ENCODE results near the gene ASXL2.
A peak's percentile ranks its signal among the peaks of the same experiment; 100 is the strongest.
"Not testable (repeated sequence)": the region's sequence is repeated elsewhere in the genome, so short reads cannot be mapped to it uniquely, and the experiment has no call there.

Gene ASXL2

GRCh38 chr2:25878361-25879132 lies at the start of gene ASXL2:
TSS of gene ASXL2 (minus strand) at chr2:25878487. CDS start at chr2:25878222, 265 bp downstream.
- peak; percentile 96 for DNase-seq

DNA sequence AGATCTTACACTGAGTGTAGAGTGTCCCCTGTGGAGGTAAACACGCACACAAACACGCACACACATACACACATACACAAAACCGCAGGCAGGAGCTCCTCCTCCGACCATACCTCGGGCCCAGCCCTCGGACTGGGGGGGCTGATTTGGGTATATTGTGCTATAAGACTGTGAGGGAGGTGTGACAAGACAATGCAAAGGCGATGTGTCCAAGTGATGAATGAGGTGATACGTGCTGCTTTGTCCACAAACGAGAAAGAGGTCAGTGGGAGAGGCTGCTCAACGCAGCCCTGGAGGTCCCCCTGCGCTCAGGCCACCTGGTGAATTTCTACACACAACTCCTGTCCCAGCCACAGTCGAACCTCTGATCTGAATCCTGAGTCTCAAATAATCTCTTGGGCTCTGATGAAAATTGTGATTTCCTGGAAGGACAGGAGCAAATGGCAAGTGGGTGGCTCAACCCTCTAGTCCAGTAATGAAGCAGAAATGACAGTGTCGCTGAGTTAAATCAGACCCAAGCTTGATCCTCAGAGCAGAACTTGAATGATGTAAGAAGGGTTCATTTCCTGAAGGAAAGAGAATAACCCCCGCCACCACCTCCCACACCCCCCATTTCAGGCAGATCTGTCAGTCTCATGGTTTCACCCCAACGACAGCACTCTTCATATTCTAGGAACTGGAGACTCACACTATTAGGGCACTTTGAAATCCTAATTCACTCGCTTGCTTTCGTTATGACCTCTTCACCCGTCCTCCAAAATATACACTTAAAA lies 48.9 kb upstream of the ASXL2 start:
- DNase-seq, result no peak

GRCh38 chr2:25922501-25922900 lies 44.2 kb upstream of the ASXL2 start:
- no peak for DNase-seq

GRCh38 chr2:25920786-25921415 lies 42.6 kb upstream of the ASXL2 start:
- no peak for DNase-seq

DNA sequence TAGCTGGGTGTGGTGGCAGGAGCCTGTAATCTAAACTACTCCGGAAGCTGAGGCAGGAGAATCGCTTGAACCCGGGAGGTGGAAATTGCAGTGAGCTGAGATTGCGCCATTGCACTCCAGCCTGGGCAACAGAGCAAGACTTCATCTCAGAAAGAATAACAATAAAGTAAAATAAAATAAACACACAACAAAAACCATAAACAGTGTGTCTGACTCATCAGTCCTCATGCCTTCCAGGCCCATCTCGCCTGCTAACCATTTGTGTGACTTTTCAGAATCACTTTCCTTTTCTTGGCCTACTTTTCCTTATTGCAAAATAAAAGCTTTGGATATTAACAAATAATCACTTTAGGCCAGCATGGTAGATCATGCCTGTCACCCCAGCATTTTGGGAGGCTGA lies 42.0 kb upstream of the ASXL2 start:
- DNase-seq, result no peak

- DNase-seq, result no peak
These were observed 39.5 kb upstream of the ASXL2 start for GRCh38 chr2:25917832-25918231.

DNA sequence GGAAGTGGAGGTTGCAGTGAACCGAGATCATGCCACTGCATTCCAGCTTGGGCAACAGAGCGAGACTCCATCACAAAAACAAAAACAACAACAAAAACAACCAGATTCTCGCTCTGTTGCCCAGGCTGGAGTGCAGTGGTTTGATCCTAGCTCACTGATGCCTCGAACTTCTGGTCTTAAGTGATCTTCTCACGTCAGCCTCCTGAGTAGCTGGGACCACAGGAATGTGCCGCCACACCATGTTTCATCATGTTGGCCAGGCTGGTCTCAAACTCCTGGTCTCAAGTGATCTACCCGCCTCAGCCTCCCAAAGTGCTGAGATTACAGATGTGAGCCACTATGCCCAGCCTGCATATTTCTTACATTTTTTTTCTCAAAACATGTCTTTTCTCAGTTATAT lies 39.1 kb upstream of the ASXL2 start:
- not testable (repeated sequence) for DNase-seq

- DNase-seq, result peak; percentile 30
These were observed 37.9 kb upstream of the ASXL2 start for GRCh38 chr2:25915944-25916772.

GRCh38 chr2:25915411-25915810 lies 37.1 kb upstream of the ASXL2 start:
- DNase-seq, result not testable (repeated sequence)

GRCh38 chr2:25913696-25913973 lies 35.3 kb upstream of the ASXL2 start:
- DNase-seq, result not testable (repeated sequence)

- DNase-seq, result no peak
These were observed 34.8 kb upstream of the ASXL2 start for GRCh38 chr2:25912851-25913695.

- not testable (repeated sequence) for DNase-seq
These were observed 31.3 kb upstream of the ASXL2 start for GRCh38 chr2:25909574-25909973.

- no peak for DNase-seq
These were observed 26.8 kb upstream of the ASXL2 start for GRCh38 chr2:25905126-25905525.

GRCh38 chr2:25903216-25903776 lies 25.0 kb upstream of the ASXL2 start:
- no peak for DNase-seq

DNA sequence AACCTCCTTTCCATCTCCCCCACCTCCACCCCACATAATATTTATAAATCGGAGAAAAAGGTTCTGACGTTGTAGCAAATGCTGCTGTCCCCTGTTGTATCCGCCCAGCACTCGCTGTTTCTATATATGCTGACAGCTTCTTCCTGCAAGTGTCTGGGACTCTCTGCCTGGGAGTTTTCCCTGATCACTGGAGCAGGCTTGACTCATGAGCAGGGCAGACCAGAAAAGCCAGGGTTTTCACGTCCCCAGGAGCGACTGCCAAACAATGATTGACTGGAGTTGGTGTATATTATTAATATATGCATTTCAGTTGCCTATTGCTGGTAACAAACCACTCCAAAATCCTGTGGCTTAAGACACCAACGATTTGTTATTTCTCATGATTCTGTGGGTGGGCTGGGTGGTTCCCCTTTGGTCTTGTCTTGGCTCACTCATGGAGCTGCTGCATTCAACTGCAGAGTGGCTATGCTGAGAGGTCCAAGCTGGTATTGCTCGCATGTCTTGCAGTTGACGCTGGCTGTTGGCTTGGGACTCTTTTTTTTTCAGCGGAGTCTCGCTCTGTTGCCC lies 21.2 kb upstream of the ASXL2 start:
- DNase-seq, result no peak

DNA sequence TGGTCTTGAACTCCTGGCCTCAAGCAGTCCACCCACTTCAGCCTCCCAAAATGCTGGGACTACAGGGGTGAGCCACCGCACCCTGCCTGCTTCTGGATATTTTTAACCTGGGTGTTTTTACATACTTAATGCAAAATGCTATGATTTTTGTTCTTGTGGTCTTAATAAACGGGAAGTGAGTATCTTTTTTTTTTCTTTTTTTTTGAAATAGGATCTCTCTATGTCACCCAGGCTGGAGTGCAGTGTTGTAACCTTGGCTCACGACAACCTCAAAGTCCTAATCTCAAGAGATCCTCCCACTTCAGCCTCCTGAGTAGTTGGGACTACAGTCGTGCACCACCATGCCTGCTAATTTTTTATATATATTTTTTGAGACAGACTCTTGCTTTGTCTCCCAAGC lies 19.2 kb upstream of the ASXL2 start:
- DNase-seq, result no peak

DNA sequence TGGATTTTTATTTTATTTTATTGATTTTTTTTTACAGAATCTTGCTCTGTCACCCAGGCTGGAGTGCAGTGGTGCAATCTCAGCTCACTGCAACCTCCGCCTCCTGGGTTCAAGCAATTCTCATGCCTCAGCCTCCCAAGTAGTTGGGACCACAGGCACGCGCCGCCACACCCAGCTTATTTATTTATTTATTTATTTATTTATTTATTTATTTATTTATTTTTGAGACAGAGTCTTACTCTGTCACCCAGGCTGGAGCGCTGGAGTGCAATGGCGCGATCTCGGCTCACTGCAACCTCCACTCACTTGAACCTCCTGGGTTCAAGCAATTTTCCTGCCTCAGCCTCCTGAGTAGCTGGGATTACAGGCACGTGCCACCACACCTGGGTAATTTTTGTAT lies 18.0 kb upstream of the ASXL2 start:
- not testable (repeated sequence) for DNase-seq

GRCh38 chr2:25895610-25896009 lies 17.3 kb upstream of the ASXL2 start:
- DNase-seq, result no peak

DNA sequence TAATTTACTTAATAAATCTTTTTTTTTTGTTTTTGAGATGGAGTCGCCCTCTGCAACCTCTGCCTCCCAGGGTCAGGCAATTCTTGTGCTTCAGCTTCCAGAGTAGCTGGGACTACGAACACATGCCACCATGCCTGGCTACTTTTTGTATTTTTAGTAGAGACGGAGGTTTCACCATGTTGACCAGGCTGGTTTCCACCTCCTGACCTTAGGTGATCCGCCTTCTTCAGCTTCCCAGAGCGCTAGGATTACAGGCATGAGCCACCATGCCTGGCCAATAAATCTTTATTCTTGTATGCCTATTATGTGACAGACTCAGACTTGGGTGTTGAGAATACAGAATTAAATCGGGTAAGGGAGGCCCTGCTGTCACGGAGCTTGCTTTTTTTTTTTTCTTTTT lies 16.7 kb upstream of the ASXL2 start:
- DNase-seq, result no peak

- DNase-seq, result no peak
These were observed 16.0 kb upstream of the ASXL2 start for GRCh38 chr2:25894135-25894830.

GRCh38 chr2:25891672-25892071 lies 13.4 kb upstream of the ASXL2 start:
- DNase-seq, result no peak
